Urothelium cell line (cell line): ENCODE measurements around the gene GPR135.

Experiments used
- DNase-seq: peaks from one replicate; pipeline ENCODE4 v3.0.0; 2011; ENCODE audit warnings: low spot score, mixed read lengths
- FAIRE-seq: peaks from 2 replicates; lab custom pipeline; 2011; peaks lifted over from hg19 to GRCh38; lab: Jason Lieb, UNC

GPR135 gene

GRCh38 chr14:59424341-59425071 lies 40.7 kb downstream of the GPR135 start:
- no peak for DNase-seq
- FAIRE-seq: peak; percentile 13

GRCh38 chr14:59422069-59422881 lies 42.9 kb downstream of the GPR135 start:
- no peak for DNase-seq
- FAIRE-seq: peak; percentile 13

- FAIRE-seq (no peak), DNase-seq (no peak)
Observed at GRCh38 chr14:59419303-59419702, 45.9 kb downstream of the GPR135 start.

GRCh38 chr14:59417311-59417710 lies 47.9 kb downstream of the GPR135 start:
- FAIRE-seq: no peak
- DNase-seq: no peak

GRCh38 chr14:59415836-59416602 lies 49.2 kb downstream of the GPR135 start:
- FAIRE-seq (no peak), DNase-seq (no peak)
